K562 (cell line): Measurements from ENCODE around the gene FAM89B. TPM values are rescaled to one million over a fixed set of nuclear protein-coding genes. Genes with fewer than 3 reads are reported as not detected.

Experiments used
- ASH1L ChIP-seq: fragments of 450-650 bp; IDR thresholded peaks from 2 replicates; pipeline ENCODE4 v1.6.1; 2018; ENCODE audit warnings: borderline replicate concordance, mild to moderate bottlenecking, low read depth; ENCODE audit not compliant: partially characterized antibody
- CBX8 ChIP-seq: fragments of 200-600 bp; sonication (generic); IDR thresholded peaks from 2 replicates; pipeline ENCODE4 v1.6.1; 2012; ENCODE audit warnings: borderline replicate concordance, mixed run types, low read depth, mild to moderate bottlenecking, moderate library complexity, mixed read lengths, low read length, control low read depth, inconsistent platforms; ENCODE audit not compliant: poor library complexity, severe bottlenecking; ENCODE audit errors: extremely low read depth
- CREM ChIP-seq: IDR thresholded peaks from 2 replicates; pipeline ENCODE4 v1.6.1; 2014; ENCODE audit warnings: antibody characterized with exemption, low read depth
- E2F8 ChIP-seq: fragments of 450-650 bp; IDR thresholded peaks from 2 replicates; pipeline ENCODE4 v1.7.1; 2018; ENCODE audit warnings: mild to moderate bottlenecking, low read depth; ENCODE audit not compliant: partially characterized antibody
- EP300 ChIP-seq: IDR thresholded peaks from 2 replicates; pipeline ENCODE4 v1.6.1; 2012; ENCODE audit warnings: low read length, improper control_type of control experiment
- HMBOX1 ChIP-seq: sonication (generic); IDR thresholded peaks from 2 replicates; pipeline ENCODE4 v1.6.1; 2016
- MTA1 ChIP-seq: fragments of 450-650 bp; IDR thresholded peaks from 2 replicates; pipeline ENCODE4 v1.6.1; 2017; ENCODE audit warnings: borderline replicate concordance
- NELFE ChIP-seq: IDR thresholded peaks from 2 replicates; pipeline ENCODE4 v1.6.1; 2011; ENCODE audit warnings: mild to moderate bottlenecking; ENCODE audit not compliant: insufficient read depth, insufficient read length
- POLR2B ChIP-seq: fragments of 450-650 bp; IDR thresholded peaks from 2 replicates; pipeline ENCODE4 v1.6.1; 2018; ENCODE audit warnings: low read depth; ENCODE audit not compliant: partially characterized antibody
- REST ChIP-seq, 2 experiments: fragments of 450-650 bp; formaldehyde crosslinking in 1 of 2; IDR thresholded peaks; 2 replicates each; pipeline versions ENCODE4 v1.4.0 to v1.6.1; 2014 to 2020; ENCODE audit warnings: mild to moderate bottlenecking in 2 of 2, borderline replicate concordance in 1 of 2, low read depth in 1 of 2
- SLC30A9 ChIP-seq: fragments of 250-450 bp; sonication (Bioruptor Pico); IDR thresholded peaks from 2 replicates; pipeline ENCODE4 v1.8.0; 2022; ENCODE audit warnings: mild to moderate bottlenecking, moderate library complexity
- SRF ChIP-seq, 2 experiments: fragments of 250-450, 450-650 bp in 1 of 2; sonication (Bioruptor Pico) in 1 of 2; sonication (generic) in 1 of 2; formaldehyde crosslinking; IDR thresholded peaks; 2 replicates each; pipeline versions ENCODE4 v1.5.0 to v1.5.1; 2020 to 2022; ENCODE audit warnings: mild to moderate bottlenecking in 1 of 2, missing genetic modification reagents in 1 of 2
- polyA plus RNA-seq, 8 experiments: library from polyadenylated mRNA; depleted of rRNA in 4 of 8; stranded (reverse) in 5 of 8; unstranded in 3 of 8; fragments of >200 nt; fragmentation: Nextera tagmentation in 2 of 8; fragmentation: Illumina TruSeq in 1 of 8; extraction: Ambion mirVana in 2 of 8; extraction: Trizol in 1 of 8; gene quantifications; 2 replicates each; pipeline versions ENCODE4 v1.2.1 to v1.2.3, GENCODE V29; 2011 to 2014; ENCODE audit warnings: inconsistent platforms in 1 of 8, missing spikeins in 1 of 8
- total RNA-seq, 7 experiments: library from RNA; depleted of rRNA in 6 of 7; stranded (reverse); fragments of >200 nt in 6 of 7; fragmentation: Illumina TruSeq in 2 of 7; extraction: Trizol in 2 of 7; gene quantifications; 2 replicates each; pipeline versions ENCODE4 v1.2.1 to v1.2.3, GENCODE V29; 2011 to 2021; ENCODE audit warnings: low replicate concordance in 1 of 7

The FAM89B gene
- total and polyA plus RNA-seq, 9 of the 15 experiments (the other 6 are each of a cell fraction or from before 2014, with no cell fraction given), result 0.32 to 27.6 (median 11.9) TPM

GRCh38 chr11:65615229-65615949 lies 43.1 kb downstream of the FAM89B start, which contains the start of gene PCNX3 (continued):
- TF ChIP-seq REST (IDR thresholded peaks at IDR 0.05; ENCODE audit: borderline replicate concordance) (peak; percentile 98), REST (CRISPR knock-in tag; IDR thresholded peaks at IDR 0.05; ENCODE audit: low read depth) (no peak), NELFE (no peak), EP300 (peak; percentile 37; the same call in 1 of the 2 replicates), CBX8 (no peak), ASH1L (peak; percentile 92), MTA1 (no peak), SRF (CRISPR knock-in tag; IDR thresholded peaks at IDR 0.05) (0 out of 4 replicates have a peak, but pooled peaks of 1 of the 2 experiments have one; percentile 68), CREM (peak; percentile 96), HMBOX1 (no peak), E2F8 (peak; percentile 89), SLC30A9 (CRISPR knock-in tag) (no peak), POLR2B (peak; percentile 77)
